ENCODE data around the gene TCEA2. TPM values are rescaled to one million over a fixed set of nuclear protein-coding genes. Genes with fewer than 3 reads are reported as not detected.
A peak's percentile ranks its signal among the peaks of the same experiment; 100 is the strongest.

Gene TCEA2
- total and polyA plus RNA-seq, 9 of the 15 experiments (the other 6 are each of a cell fraction or from before 2014, with no cell fraction given): 1.4 to 28.7 (median 5.4) TPM

DNA sequence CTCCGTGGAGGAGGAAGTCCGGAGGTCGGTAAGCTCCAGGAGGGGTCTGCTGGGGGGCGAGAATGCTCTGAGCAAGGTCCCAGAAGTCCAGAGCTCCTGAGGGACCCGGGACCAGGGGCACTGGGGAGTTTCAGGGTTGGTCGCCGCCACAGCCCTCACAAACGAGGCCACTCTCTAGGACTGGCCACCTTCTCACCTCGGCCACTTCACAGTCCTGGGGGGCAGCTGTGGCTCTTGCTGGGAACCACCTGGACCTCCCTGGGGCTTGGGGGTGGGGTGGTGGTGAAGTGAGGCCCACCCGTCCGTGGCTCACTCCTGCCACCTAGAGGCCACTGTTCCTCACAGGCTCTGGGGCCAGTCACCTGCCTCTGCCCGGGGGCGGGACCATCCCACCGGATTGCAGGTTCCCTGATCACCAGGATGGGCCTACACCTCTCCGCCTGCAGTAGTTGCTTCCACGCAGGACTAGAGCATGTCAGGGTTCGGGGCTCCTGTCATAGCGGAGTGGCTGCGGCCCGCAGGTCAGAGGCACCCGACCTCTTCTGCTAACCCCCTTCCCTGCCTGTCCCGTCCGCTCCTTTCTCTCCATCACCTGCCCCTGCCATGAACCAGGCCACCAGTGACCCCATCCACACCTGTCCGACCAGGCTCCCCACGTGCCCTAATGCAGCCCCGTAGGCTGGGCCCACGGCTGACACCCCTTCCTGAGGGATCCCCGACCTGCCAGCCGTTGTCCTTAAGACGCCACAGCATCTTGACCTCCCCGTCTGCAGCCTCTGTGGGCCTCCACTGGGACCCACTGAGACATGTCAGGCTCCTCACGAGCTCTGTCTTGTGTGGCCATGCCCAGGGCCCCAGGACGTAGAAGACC is 5.1 kb upstream of the TCEA2 start (continued):
- TF ChIP-seq MTA1 (IDR thresholded peaks at IDR 0.05; ENCODE audit: borderline replicate concordance): no peak

DNA sequence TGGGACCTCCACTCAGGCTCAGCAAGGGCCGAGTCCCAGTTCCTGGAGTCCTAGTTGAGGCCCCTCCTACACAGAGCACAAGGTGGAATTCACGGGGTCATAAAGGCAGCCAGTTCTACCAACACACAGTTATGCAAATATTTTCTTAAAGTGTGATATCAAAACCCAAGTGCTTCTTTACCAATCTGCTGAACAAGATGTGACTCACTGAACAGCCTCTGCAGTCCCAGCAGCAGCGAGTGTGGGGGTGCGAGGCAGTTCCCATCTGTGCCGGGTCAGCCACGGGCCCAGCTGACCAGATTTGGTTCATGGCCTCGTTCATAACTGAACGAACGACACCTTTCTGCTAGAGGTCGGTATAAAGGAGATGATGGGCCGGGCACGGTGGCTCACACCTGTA is 4.5 kb upstream of the TCEA2 start:
- H2AFZ ChIP-seq (ENCODE audit: low read depth, low read length): no peak overlapping the region
- POLR2A ChIA-PET: no interaction called here
- WGBS (ENCODE audit: insufficient coverage, low coverage, missing lambda C conversion rate): 39% methylated on average over 12 of the region's 12 CpGs

More for the DNA sequence above, 4.5 kb upstream of the TCEA2 start:
- ATAC-seq (no peak), FAIRE-seq (no peak), DNase-seq (ENCODE audit: extremely low read depth in 1 of 4, low spot score in 3 of 4) (no peak)
- Histone ChIP-seq H3K9me3 (replicated peaks; ENCODE audit: control insufficient read depth, insufficient read depth, low read depth, low read length) (no peaks in the 10 kb centered on the region), H4K20me1 (replicated peaks; ENCODE audit: control insufficient read depth, insufficient read depth, low read length) (no peaks in the 10 kb centered on the region), H3K4me3 (no peak overlapping the region), H3K27ac (ENCODE audit: extremely low read depth, low read depth, low read length) (no peak overlapping the region), H3K9ac (ENCODE audit: insufficient read depth in 1 of 2, low read depth in 2 of 2, low read length in 2 of 2) (0 out of 4 replicates have a peak overlapping the region, but pooled peaks of 1 of the 2 experiments have one; percentile 52), H3K9me1 (ENCODE audit: control insufficient read depth, insufficient read depth, low read length) (no peaks in the 10 kb centered on the region), H3K36me3 (ENCODE audit: control insufficient read depth, insufficient read depth, low read length) (no peaks in the 10 kb centered on the region), H3K4me1 (replicated peaks in 1 of 2; ENCODE audit: control insufficient read depth in 2 of 2, insufficient read depth in 2 of 2, low read length in 2 of 2) (peaks cover 21 to 65% of the 10 kb centered on the region in 2 experiments), H3K27me3 (ENCODE audit: control insufficient read depth in 2 of 2, insufficient read depth in 2 of 2, low read length in 2 of 2) (no peaks in the 10 kb centered on the region), H3K79me2 (ENCODE audit: control insufficient read depth, insufficient read depth, low read length) (peaks cover 3% of the 10 kb centered on the region; the same call in 2 of the 3 replicates), H3K4me2 (ENCODE audit: insufficient read depth, low read length) (no peak overlapping the region)
- CTCF ChIA-PET (ENCODE audit: low intra/inter-chr PET ratio): interaction anchor here (0.6 to 1.8 kb wide), 3 partner anchors 20 to 478 kb away, joined by 3 to 9 read pairs (median 3); no protein-coding TSS in a partner anchor
- BruUV-seq (replicated peaks): no TSS peak
- TF ChIP-seq ATF1 (CRISPR knock-in tag; IDR thresholded peaks at IDR 0.05): no peak
- TF ChIP-seq ATF1 (tag; IDR thresholded peaks at IDR 0.05): no peak
- TF ChIP-seq ZNF217 (CRISPR knock-in tag; IDR thresholded peaks at IDR 0.05): no peak
- no peak for TF ChIP-seq SRSF3 (IDR thresholded peaks at IDR 0.05; ENCODE audit: insufficient read depth, low read length)
- no peak for TF ChIP-seq ZNF583 (CRISPR knock-in tag; IDR thresholded peaks at IDR 0.05)
- TF ChIP-seq, protein P1, sequence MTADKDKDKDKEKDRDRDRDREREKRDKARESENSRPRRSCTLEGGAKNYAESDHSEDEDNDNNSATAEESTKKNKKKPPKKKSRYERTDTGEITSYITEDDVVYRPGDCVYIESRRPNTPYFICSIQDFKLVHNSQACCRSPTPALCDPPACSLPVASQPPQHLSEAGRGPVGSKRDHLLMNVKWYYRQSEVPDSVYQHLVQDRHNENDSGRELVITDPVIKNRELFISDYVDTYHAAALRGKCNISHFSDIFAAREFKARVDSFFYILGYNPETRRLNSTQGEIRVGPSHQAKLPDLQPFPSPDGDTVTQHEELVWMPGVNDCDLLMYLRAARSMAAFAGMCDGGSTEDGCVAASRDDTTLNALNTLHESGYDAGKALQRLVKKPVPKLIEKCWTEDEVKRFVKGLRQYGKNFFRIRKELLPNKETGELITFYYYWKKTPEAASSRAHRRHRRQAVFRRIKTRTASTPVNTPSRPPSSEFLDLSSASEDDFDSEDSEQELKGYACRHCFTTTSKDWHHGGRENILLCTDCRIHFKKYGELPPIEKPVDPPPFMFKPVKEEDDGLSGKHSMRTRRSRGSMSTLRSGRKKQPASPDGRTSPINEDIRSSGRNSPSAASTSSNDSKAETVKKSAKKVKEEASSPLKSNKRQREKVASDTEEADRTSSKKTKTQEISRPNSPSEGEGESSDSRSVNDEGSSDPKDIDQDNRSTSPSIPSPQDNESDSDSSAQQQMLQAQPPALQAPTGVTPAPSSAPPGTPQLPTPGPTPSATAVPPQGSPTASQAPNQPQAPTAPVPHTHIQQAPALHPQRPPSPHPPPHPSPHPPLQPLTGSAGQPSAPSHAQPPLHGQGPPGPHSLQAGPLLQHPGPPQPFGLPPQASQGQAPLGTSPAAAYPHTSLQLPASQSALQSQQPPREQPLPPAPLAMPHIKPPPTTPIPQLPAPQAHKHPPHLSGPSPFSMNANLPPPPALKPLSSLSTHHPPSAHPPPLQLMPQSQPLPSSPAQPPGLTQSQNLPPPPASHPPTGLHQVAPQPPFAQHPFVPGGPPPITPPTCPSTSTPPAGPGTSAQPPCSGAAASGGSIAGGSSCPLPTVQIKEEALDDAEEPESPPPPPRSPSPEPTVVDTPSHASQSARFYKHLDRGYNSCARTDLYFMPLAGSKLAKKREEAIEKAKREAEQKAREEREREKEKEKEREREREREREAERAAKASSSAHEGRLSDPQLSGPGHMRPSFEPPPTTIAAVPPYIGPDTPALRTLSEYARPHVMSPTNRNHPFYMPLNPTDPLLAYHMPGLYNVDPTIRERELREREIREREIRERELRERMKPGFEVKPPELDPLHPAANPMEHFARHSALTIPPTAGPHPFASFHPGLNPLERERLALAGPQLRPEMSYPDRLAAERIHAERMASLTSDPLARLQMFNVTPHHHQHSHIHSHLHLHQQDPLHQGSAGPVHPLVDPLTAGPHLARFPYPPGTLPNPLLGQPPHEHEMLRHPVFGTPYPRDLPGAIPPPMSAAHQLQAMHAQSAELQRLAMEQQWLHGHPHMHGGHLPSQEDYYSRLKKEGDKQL (CRISPR knock-in tag; IDR thresholded peaks at IDR 0.05; ENCODE audit: borderline replicate concordance): no peak
- no peak for TF ChIP-seq ZNF696 (CRISPR knock-in tag; conservative IDR thresholded peaks at IDR 0.05)
- no peak for TF ChIP-seq ZNF384 (IDR thresholded peaks at IDR 0.05; ENCODE audit: low read depth, low read length)
- TF ChIP-seq POLR2G (IDR thresholded peaks at IDR 0.05; ENCODE audit: low read depth, low read length): no peak
- TF ChIP-seq ZNF282 (CRISPR knock-in tag; IDR thresholded peaks at IDR 0.05): no peak
- TF ChIP-seq, protein P2, sequence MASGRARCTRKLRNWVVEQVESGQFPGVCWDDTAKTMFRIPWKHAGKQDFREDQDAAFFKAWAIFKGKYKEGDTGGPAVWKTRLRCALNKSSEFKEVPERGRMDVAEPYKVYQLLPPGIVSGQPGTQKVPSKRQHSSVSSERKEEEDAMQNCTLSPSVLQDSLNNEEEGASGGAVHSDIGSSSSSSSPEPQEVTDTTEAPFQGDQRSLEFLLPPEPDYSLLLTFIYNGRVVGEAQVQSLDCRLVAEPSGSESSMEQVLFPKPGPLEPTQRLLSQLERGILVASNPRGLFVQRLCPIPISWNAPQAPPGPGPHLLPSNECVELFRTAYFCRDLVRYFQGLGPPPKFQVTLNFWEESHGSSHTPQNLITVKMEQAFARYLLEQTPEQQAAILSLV (tag; IDR thresholded peaks at IDR 0.05): no peak
- TF ChIP-seq, protein P3, sequence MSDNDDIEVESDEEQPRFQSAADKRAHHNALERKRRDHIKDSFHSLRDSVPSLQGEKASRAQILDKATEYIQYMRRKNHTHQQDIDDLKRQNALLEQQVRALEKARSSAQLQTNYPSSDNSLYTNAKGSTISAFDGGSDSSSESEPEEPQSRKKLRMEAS (CRISPR knock-in tag; IDR thresholded peaks at IDR 0.05): no peak
- TF ChIP-seq ELF4 (CRISPR knock-in tag; IDR thresholded peaks at IDR 0.05): no peak
- no peak for TF ChIP-seq SREBF2 (CRISPR knock-in tag; IDR thresholded peaks at IDR 0.05)
- in situ Hi-C loops (cut with MboI): no loop called here
- intact Hi-C loops (cut with micrococcal nuclease): no loop called here
